K562 (cell line): ENCODE data around the gene KRIT1. TPM values are rescaled to one million over a fixed set of nuclear protein-coding genes. Genes with fewer than 3 reads are reported as not detected.

ENCODE experiments used
- HBP1 ChIP-seq: fragments of 450-650 bp; formaldehyde crosslinking; IDR thresholded peaks from 2 replicates; pipeline ENCODE4 v1.4.0; 2022; ENCODE audit warnings: missing genetic modification characterization
- HMGXB4 ChIP-seq: sonication (generic); formaldehyde crosslinking; IDR thresholded peaks from 2 replicates; pipeline ENCODE4 v1.8.1; 2023; ENCODE audit warnings: mild to moderate bottlenecking, missing genetic modification reagents
- HSF4 ChIP-seq: fragments of 250-450 bp; sonication (Bioruptor Pico); IDR thresholded peaks from 2 replicates; pipeline ENCODE4 v2.1.2; 2022; ENCODE audit warnings: mild to moderate bottlenecking, moderate library complexity, borderline replicate concordance
- RCOR1 ChIP-seq, 2 experiments: IDR thresholded peaks; 2 replicates each; pipeline ENCODE4 v1.6.1; 2012; ENCODE audit warnings: low read depth in 2 of 2, low read length in 2 of 2, borderline replicate concordance in 1 of 2, improper control_type of control experiment in 1 of 2
- ZEB2 ChIP-seq: fragments of 450-650 bp; IDR thresholded peaks from 2 replicates; pipeline ENCODE4 v1.6.1; 2016
- ZNF12 ChIP-seq: sonication (generic); formaldehyde crosslinking; IDR thresholded peaks from 2 replicates; pipeline ENCODE4 v1.4.0; 2020; ENCODE audit warnings: mild to moderate bottlenecking, missing genetic modification reagents
- polyA plus RNA-seq, 8 experiments: library from polyadenylated mRNA; depleted of rRNA in 4 of 8; stranded (reverse) in 5 of 8; unstranded in 3 of 8; fragments of >200 nt; fragmentation: Nextera tagmentation in 2 of 8; fragmentation: Illumina TruSeq in 1 of 8; extraction: Ambion mirVana in 2 of 8; extraction: Trizol in 1 of 8; gene quantifications; 2 replicates each; pipeline versions ENCODE4 v1.2.1 to v1.2.3, GENCODE V29; 2011 to 2014; ENCODE audit warnings: inconsistent platforms in 1 of 8, missing spikeins in 1 of 8
- total RNA-seq, 7 experiments: library from RNA; depleted of rRNA in 6 of 7; stranded (reverse); fragments of >200 nt in 6 of 7; fragmentation: Illumina TruSeq in 2 of 7; extraction: Trizol in 2 of 7; gene quantifications; 2 replicates each; pipeline versions ENCODE4 v1.2.1 to v1.2.3, GENCODE V29; 2011 to 2021; ENCODE audit warnings: low replicate concordance in 1 of 7
- TF ChIP-seq, protein P1 (sequence below): fragments of 450-650 bp; IDR thresholded peaks from 2 replicates; pipeline ENCODE4 v1.6.1; 2016; ENCODE audit warnings: mild to moderate bottlenecking, moderate library complexity

KRIT1 gene
- total and polyA plus RNA-seq, 9 of the 15 experiments (the other 6 are each of a cell fraction or from before 2014, with no cell fraction given) = 21.5 to 81.4 (median 55.9) TPM

DNA sequence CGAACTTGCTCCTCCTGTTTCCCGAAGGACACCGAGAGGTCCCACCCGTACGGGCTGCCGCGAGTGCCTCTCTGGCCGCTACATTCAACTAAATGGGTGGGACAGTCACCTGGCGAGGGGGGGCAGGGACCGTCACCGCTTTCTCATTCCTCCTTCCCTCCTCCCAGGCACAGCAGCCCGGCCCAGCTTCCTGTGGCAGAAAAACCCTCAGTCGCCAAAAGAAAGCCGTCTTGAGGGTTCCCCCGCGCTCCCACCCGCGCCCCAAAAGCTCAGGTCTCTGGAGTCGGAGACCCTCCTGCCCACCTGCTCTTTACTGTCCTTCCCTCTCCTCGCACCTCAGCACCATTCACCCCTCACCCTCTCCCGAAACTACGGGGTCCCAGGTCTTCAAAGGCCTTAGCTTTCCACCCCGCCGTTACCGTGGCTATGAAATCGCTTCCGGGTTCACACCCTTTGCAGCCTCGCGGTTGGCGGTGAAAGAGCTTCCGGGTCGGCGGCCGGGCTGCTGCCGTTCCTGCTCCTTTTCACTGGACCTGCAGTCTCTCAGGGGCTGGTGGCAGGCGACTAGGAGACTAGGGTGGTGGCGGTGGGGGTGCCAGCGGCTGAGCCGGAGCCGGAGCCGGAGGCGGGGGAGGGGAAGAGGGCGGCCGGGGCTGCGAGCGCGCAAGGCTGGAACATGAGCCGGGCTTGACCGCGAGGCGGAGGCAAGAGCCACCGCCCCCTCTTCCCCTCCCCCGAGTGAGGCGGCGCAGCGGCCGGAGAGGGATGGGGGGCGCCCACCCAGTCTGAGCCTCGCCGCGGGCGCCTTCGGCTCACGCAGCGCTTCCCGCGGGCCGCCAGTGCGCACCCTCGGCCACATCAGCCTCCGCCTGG is at the start of gene KRIT1, which contains the start of gene ANKIB1 (continued):
- TF ChIP-seq HBP1 (CRISPR knock-in tag) (peak; percentile 86), ZEB2 (no peak), HMGXB4 (peak; percentile 90), HSF4 (no peak), ZNF12 (CRISPR knock-in tag) (no peak), RCOR1 (IDR thresholded peaks at IDR 0.05; ENCODE audit: borderline replicate concordance in 1 of 2, low read depth in 2 of 2, low read length in 2 of 2) (no peak)
- TF ChIP-seq, protein P1, sequence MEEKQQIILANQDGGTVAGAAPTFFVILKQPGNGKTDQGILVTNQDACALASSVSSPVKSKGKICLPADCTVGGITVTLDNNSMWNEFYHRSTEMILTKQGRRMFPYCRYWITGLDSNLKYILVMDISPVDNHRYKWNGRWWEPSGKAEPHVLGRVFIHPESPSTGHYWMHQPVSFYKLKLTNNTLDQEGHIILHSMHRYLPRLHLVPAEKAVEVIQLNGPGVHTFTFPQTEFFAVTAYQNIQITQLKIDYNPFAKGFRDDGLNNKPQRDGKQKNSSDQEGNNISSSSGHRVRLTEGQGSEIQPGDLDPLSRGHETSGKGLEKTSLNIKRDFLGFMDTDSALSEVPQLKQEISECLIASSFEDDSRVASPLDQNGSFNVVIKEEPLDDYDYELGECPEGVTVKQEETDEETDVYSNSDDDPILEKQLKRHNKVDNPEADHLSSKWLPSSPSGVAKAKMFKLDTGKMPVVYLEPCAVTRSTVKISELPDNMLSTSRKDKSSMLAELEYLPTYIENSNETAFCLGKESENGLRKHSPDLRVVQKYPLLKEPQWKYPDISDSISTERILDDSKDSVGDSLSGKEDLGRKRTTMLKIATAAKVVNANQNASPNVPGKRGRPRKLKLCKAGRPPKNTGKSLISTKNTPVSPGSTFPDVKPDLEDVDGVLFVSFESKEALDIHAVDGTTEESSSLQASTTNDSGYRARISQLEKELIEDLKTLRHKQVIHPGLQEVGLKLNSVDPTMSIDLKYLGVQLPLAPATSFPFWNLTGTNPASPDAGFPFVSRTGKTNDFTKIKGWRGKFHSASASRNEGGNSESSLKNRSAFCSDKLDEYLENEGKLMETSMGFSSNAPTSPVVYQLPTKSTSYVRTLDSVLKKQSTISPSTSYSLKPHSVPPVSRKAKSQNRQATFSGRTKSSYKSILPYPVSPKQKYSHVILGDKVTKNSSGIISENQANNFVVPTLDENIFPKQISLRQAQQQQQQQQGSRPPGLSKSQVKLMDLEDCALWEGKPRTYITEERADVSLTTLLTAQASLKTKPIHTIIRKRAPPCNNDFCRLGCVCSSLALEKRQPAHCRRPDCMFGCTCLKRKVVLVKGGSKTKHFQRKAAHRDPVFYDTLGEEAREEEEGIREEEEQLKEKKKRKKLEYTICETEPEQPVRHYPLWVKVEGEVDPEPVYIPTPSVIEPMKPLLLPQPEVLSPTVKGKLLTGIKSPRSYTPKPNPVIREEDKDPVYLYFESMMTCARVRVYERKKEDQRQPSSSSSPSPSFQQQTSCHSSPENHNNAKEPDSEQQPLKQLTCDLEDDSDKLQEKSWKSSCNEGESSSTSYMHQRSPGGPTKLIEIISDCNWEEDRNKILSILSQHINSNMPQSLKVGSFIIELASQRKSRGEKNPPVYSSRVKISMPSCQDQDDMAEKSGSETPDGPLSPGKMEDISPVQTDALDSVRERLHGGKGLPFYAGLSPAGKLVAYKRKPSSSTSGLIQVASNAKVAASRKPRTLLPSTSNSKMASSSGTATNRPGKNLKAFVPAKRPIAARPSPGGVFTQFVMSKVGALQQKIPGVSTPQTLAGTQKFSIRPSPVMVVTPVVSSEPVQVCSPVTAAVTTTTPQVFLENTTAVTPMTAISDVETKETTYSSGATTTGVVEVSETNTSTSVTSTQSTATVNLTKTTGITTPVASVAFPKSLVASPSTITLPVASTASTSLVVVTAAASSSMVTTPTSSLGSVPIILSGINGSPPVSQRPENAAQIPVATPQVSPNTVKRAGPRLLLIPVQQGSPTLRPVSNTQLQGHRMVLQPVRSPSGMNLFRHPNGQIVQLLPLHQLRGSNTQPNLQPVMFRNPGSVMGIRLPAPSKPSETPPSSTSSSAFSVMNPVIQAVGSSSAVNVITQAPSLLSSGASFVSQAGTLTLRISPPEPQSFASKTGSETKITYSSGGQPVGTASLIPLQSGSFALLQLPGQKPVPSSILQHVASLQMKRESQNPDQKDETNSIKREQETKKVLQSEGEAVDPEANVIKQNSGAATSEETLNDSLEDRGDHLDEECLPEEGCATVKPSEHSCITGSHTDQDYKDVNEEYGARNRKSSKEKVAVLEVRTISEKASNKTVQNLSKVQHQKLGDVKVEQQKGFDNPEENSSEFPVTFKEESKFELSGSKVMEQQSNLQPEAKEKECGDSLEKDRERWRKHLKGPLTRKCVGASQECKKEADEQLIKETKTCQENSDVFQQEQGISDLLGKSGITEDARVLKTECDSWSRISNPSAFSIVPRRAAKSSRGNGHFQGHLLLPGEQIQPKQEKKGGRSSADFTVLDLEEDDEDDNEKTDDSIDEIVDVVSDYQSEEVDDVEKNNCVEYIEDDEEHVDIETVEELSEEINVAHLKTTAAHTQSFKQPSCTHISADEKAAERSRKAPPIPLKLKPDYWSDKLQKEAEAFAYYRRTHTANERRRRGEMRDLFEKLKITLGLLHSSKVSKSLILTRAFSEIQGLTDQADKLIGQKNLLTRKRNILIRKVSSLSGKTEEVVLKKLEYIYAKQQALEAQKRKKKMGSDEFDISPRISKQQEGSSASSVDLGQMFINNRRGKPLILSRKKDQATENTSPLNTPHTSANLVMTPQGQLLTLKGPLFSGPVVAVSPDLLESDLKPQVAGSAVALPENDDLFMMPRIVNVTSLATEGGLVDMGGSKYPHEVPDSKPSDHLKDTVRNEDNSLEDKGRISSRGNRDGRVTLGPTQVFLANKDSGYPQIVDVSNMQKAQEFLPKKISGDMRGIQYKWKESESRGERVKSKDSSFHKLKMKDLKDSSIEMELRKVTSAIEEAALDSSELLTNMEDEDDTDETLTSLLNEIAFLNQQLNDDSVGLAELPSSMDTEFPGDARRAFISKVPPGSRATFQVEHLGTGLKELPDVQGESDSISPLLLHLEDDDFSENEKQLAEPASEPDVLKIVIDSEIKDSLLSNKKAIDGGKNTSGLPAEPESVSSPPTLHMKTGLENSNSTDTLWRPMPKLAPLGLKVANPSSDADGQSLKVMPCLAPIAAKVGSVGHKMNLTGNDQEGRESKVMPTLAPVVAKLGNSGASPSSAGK = peak; percentile 80
